Activated CD8-positive, alpha-beta memory T cell treated with anti-CD3 and anti-CD28 coated beads for 4 hours (primary cell): ENCODE results near the gene NAA50.

Source experiments
- DNase-seq, 2 donors: peaks; one replicate each; pipeline ENCODE4 v3.0.0-alpha.2; 2020; ENCODE audit warnings: low read depth in 2 of 2

NAA50 gene

GRCh38 chr3:113741620-113742019, 4.4 kb downstream of the NAA50 start:
- no peak for DNase-seq

- DNase-seq, result no peak
Measured at GRCh38 chr3:113741086-113741485, 5.0 kb downstream of the NAA50 start.

GRCh38 chr3:113736548-113737089, 9.4 kb downstream of the NAA50 start:
- no peak for DNase-seq

GRCh38 chr3:113731694-113732093, 14.4 kb downstream of the NAA50 start:
- no peak for DNase-seq

GRCh38 chr3:113730550-113730949, 15.5 kb downstream of the NAA50 start:
- DNase-seq, result no peak

- DNase-seq, result no peak
Measured at GRCh38 chr3:113728661-113729060, 17.4 kb downstream of the NAA50 start.

- no peak for DNase-seq
Measured at GRCh38 chr3:113721636-113722035, 24.4 kb downstream of the NAA50 start.

DNA sequence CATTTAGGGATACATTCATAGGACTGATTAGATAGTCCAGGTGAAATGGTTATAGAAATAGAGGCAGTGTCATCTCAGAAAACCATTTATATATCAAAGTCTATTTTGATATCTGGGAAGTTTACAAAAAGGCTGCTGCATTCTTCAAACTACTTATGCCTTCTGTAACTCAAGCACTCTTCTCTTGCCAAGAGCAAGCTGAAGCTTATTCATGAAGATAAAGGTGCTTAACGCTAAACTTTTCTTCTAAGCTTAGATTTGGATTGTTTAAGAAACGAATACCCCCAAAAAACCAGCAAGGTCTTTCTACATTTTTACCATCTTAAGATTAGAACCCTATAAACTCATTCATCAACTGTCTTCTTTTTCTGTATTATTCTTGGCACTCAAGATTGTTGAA, 26.3 kb downstream of the NAA50 start:
- DNase-seq, result no peak

DNA sequence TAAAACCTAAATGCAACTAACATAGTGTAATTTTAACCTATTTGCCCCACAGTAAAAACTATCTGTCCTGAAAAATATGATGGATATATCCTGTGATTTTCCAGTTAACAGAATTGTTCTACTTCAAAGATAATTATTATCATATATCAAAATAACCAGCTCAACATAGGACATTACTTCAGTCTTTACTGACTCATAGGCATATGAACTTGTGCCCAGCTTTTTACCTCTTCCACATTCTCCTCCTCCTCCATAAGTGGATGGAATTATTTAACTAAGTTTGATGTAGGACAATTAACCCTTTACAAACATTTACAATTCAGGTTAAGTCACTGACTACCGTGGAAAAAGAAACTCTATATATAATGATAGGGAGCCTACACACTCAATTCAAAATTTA, 26.8 kb downstream of the NAA50 start:
- DNase-seq, result no peak

GRCh38 chr3:113717818-113718217, 28.2 kb downstream of the NAA50 start:
- DNase-seq, result no peak

DNA sequence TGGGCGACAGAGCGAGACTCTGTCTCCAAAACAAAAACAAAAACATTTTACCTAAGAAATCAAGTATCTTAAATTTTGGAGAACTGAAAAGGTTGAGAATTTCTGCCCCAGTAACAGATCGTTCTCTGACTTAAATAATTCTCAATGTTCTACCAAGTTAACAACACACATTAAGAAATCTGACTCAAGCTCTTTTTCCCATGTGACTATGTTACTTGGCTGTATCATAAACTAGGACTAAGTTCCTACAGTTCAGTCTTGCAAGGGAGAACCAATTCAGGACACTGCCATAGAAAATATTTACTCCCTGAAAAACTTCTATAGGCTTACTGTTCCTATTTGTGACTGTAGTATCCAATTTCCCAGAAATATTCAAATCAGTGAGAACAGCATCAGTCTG, 28.7 kb downstream of the NAA50 start:
- DNase-seq, result no peak

DNA sequence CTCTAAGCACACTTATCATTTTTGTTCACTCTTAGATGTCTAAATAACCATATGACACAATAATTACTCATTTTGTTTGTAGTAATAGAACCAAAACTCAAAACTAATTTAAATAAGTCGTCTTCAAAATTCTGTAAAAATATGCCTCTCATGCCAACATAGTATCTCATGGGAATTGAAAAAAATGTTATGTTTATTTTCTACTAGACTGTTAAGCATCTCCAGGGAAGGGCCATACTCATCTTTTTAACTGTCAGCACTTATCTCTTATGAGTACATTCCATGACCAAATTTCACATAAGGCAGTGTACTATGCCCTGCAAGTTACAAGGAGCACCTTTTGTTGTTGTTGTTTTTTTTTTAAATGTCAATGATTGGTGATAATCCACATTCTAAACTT, 31.3 kb downstream of the NAA50 start:
- DNase-seq, result no peak

- DNase-seq, result no peak
Measured at GRCh38 chr3:113712129-113712528, 33.9 kb downstream of the NAA50 start.

DNA sequence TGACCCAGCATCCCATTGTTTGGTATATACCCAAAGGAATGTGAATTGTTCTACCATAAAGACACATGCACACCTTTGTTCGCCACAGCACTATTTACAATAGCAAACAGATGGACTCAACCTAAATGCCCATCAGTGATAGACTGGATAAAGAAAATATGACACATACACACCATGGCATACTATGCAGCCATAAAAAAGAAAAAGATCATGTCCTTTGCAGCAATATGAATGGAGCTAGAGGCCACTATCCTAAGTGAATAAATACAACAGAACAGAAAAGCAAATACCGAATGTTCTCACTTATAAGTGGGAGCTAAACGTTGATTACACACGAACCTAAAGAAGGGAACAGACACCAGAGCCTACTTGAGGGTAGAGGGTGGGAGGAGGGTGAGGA, 38.2 kb downstream of the NAA50 start:
- DNase-seq, result no peak

DNA sequence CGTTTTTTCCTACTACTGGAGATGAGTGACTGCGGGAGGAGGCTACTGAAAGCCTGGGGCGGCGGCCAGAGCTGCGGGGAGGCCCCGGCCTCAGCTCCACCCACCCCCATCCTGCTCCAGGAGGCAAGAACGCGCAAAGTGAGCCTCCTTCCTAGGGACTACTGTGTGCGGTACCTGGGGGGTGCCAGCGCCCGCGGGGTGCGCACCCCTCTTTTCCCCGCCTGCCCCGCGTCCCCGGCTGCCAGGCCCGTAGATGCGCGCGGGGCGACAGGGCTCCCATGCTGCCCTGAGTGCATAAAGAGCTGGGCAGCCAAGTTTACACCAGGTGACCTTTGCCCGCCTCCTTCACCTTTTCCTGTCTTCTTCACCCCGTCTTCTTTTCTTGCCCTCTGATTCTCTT, 47.1 kb downstream of the NAA50 start:
- DNase-seq, result no peak

- no peak for DNase-seq
Measured at GRCh38 chr3:113698213-113698742, 47.8 kb downstream of the NAA50 start.

DNA sequence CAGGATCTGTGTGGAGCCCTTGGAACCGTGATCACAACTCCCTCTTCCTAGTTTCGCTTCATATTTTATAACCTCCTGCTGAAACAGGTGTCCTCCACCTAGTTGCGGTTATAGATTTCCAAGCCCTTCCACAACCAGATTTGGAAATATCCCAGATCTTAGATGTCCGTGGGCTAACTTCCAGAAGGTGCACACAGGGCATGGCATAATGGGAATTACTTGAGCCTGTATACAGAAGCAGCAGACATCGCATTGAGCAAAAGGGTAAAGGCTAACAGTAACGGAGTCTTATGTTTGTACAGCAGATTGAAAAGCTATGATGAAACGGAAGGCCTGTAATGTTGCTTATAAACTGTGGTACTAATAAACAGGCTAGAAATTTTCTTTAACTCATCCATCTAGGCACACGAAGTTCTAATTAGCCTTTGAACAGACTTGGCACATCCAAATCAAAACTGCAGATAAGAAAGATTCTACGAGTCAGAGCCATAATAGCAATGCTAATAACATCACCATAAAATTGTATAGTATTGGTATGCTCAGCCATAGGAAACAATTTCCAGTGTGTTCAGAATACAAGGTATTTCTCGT, 48.5 kb downstream of the NAA50 start:
- no peak for DNase-seq

DNA sequence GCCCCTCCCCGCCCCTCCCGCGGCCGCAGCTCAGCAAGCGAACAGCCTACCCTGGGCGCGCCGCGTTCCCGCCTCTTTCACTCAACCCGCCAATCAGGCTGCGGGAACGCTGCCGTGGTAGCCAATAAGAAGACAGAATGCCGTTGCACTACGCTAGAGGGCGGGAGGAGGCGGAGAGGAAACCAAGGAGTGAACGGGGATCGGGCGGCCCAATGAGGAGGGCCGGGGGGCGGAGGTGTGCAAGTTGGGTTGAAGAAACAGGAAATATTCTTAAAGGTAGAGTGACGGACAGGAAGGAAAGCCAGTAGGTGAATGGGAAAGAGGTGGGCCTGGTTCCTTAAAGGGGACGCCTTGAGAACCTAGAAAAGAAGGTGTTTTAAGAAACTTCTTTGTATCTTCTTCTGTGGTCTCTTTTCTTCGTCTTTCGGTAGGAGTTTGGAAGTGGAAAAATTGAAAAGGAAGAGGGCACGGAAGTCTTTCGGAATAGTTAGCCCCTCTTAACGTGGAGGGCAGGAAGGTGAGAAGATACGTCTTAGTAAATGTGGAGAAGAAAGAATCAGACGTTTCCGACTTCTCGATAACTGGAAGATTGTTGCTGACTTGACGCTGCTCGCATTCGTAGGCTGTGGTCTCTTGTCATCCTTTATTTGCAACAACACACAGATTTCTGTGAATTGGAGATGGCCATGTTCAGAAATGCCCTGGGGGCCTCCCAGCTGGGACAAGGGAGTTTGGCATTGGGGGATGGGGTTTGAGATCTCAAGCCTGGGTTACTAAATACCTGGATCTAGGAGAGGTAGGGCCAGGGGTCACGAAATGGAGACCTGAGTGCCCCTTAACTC, 49.2 kb downstream of the NAA50 start:
- DNase-seq, result peak; percentile 97 to 98

DNA sequence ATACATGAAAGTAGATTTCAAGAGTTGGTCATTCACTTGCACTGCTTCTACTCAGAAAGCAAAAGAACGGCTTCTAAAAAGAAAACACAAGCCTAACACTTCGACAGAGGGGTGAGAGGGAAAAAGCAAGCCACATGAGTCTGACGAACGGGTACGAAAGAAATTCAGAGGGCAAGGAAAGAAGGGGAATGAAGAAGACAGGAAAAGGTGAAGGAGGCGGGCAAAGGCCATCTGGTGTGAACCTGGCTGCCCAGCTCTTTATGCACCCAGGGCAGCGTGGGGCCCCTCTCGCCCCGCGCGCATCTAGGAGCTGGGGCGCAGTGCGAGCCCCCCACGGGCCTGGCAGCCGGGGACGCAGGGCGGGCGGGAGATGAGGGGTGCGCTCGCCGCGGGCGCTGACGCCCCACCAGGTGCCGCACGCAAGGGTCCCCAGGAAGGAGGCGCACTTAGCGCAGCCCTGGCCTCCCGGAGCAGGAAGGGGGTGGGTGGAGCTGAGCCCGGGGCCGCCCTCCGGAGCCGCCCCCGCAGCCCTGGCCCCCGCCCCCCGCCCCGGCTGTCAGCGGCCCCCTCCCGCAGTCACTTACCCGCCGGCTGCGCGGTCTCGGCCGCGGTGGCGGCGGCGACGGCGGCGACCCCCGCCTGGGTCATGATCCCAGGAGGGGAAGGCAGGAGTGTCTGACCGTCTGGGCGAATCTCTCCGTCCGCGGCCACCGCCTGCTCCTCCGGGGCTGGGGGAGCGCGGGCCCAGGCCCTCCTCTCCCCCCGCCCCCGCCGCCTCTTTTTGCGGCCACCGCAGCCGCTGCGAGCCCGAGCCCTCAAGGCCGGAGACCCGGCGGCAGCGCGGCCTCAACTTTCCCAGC, 50.0 kb downstream of the NAA50 start, which contains the start of gene USF3:
USF3 (minus strand) TSS at position 857 of the 860 bp plus-strand sequence. CDS start 21,764 bp downstream, outside the sequence.
- DNase-seq, result peak; percentile 67 to 72

DNA sequence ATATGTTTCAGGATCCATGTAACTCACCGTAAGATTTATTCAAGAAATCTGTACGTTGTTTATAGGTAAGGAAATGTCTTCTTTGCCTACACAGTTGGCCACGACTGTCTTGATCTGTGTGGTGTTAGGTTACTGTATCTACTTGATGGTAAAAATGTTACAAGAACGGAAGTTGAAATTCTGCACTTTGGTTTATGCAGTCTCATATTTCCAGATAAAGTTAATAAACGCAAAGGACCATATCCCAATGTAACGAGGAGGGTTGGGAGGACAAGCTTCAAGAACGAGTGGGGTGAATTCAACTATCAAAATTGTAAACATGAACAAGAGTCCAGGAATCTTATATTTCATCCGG, 50.6 kb downstream of the NAA50 start:
- DNase-seq, result no peak

DNA sequence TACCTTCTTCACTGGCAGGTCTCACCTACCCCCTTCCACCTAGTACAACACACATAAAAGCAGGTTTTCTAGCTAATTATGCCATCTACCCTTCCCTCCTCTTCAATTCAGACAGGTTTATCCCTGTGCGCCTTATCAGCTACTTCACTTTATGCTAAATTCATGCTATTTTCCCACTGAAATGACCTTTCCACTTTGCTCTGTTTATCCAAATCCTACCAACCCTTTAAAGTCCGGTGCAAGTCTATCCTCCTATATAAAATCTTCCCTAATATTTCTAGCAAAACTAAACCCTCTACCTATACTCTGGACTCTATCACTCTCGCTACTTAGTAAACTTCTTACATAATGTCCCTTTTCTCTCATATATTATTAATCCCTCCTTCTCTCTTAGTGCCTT, 55.6 kb downstream of the NAA50 start:
- no peak for DNase-seq
